Neural progenitor cell (in vitro differentiated cells): ENCODE results near the gene ZFP36. TPM values are rescaled to one million over a fixed set of nuclear protein-coding genes. Genes with fewer than 3 reads are reported as not detected.
A peak's percentile ranks its signal among the peaks of the same experiment; 100 is the strongest.
"Not testable (repeated sequence)": the region's sequence is repeated elsewhere in the genome, so short reads cannot be mapped to it uniquely, and the experiment has no call there.

Experiments
- DNase-seq: peaks from one replicate; pipeline ENCODE4 v3.0.0-alpha.2; 2016; ENCODE audit warnings: low spot score
- H2AFZ ChIP-seq: fragments of 200-600 bp; sonication (generic); replicated peaks from 2 replicates; pipeline ENCODE4 v1.6.1; 2016; ENCODE audit warnings: antibody characterized with exemption
- H3F3A ChIP-seq: fragments of 200-600 bp; sonication (generic); 2 replicates; pipeline ENCODE4 v1.6.1; 2016; ENCODE audit warnings: antibody characterized with exemption, low read depth
- H3K27ac ChIP-seq: fragments of 200-600 bp; sonication (generic); 2 replicates; pipeline ENCODE4 v1.5.1; 2016; ENCODE audit warnings: mild to moderate bottlenecking
- H3K27me3 ChIP-seq: fragments of 200-600 bp; sonication (generic); 2 replicates; pipeline ENCODE4 v1.6.1; 2016; ENCODE audit warnings: mild to moderate bottlenecking, moderate library complexity
- H3K36me3 ChIP-seq: fragments of 200-600 bp; sonication (generic); 2 replicates; pipeline ENCODE4 v1.5.1; 2016
- H3K4me1 ChIP-seq: fragments of 200-600 bp; sonication (generic); 2 replicates; pipeline ENCODE4 v1.6.1; 2016; ENCODE audit warnings: mixed run types
- H3K4me2 ChIP-seq: fragments of 200-600 bp; sonication (generic); 2 replicates; pipeline ENCODE4 v1.6.1; 2016
- H3K4me3 ChIP-seq: fragments of 200-600 bp; sonication (generic); 2 replicates; pipeline ENCODE4 v1.5.1; 2016
- H3K79me2 ChIP-seq: fragments of 200-600 bp; sonication (generic); 2 replicates; pipeline ENCODE4 v1.6.1; 2016; ENCODE audit warnings: low read depth
- H3K9ac ChIP-seq: fragments of 200-600 bp; sonication (generic); 2 replicates; pipeline ENCODE4 v1.6.1; 2016
- H3K9me3 ChIP-seq: fragments of 200-600 bp; sonication (generic); 2 replicates; pipeline ENCODE4 v1.5.1; 2016; ENCODE audit warnings: low read depth
- H4K20me1 ChIP-seq: fragments of 200-600 bp; sonication (generic); 2 replicates; pipeline ENCODE4 v1.6.1; 2016; ENCODE audit warnings: low read depth
- H3K27ac Mint-ChIP-seq: 3 replicates; pipeline ENCODE4 v1.8.0; 2021; ENCODE audit warnings: mixed read lengths
- H3K27me3 Mint-ChIP-seq: 2 replicates; pipeline ENCODE4 v1.8.0; 2022; ENCODE audit warnings: low read depth, mild to moderate bottlenecking, inconsistent platforms, moderate library complexity, mixed read lengths; ENCODE audit not compliant: insufficient read depth
- H3K36me3 Mint-ChIP-seq: 3 replicates; pipeline ENCODE4 v1.8.0; 2021; ENCODE audit warnings: mixed read lengths
- H3K4me1 Mint-ChIP-seq: 3 replicates; pipeline ENCODE4 v1.8.0; 2021; ENCODE audit warnings: mixed read lengths
- H3K4me3 Mint-ChIP-seq: 3 replicates; pipeline ENCODE4 v1.8.0; 2021; ENCODE audit warnings: mild to moderate bottlenecking, moderate library complexity, mixed read lengths
- H3K9me3 Mint-ChIP-seq: 3 replicates; pipeline ENCODE4 v1.8.0; 2020; ENCODE audit warnings: mixed read lengths
- CTCF ChIP-seq: fragments of 200-600 bp; sonication (generic); IDR thresholded peaks from 2 replicates; pipeline ENCODE4 v1.5.1; 2017; ENCODE audit warnings: antibody characterized with exemption, mild to moderate bottlenecking
- EZH2 ChIP-seq: fragments of 200-600 bp; sonication (generic); IDR thresholded peaks from 2 replicates; pipeline ENCODE4 v1.6.1; 2017; ENCODE audit warnings: antibody characterized with exemption, mild to moderate bottlenecking, moderate library complexity
- EZH2phosphoT487 ChIP-seq: fragments of 200-600 bp; sonication (generic); IDR thresholded peaks from 2 replicates; pipeline ENCODE4 v1.6.1; 2017; ENCODE audit warnings: antibody characterized with exemption
- total RNA-seq: library from RNA; depleted of rRNA; stranded (reverse); fragments of >200 nt; gene quantifications from 2 replicates; pipeline ENCODE4 v1.2.3, GENCODE V29; 2015; ENCODE audit warnings: low replicate concordance

Gene ZFP36
- total RNA-seq, 1 donor from 2014 or later: not detected

- no peak overlapping the region for H3K27ac ChIP-seq
- no peak overlapping the region for H3K4me3 Mint-ChIP-seq
- no peak overlapping the region for H3K9ac ChIP-seq
- no peaks in the 10 kb centered on the region for H3F3A ChIP-seq
- H3K9me3 ChIP-seq: no peaks in the 10 kb centered on the region
- no peaks in the 10 kb centered on the region for H3K36me3 ChIP-seq
- peaks cover 22% of the 10 kb centered on the region for H4K20me1 ChIP-seq
- no peaks in the 10 kb centered on the region for H3K4me1 Mint-ChIP-seq
- TF ChIP-seq EZH2 (no peak), CTCF (no peak), EZH2phosphoT487 (no peak)
- H3K27me3 Mint-ChIP-seq: no peaks in the 10 kb centered on the region
- no peaks in the 10 kb centered on the region for H3K4me1 ChIP-seq
- no peaks in the 10 kb centered on the region for H3K79me2 ChIP-seq
- peak overlapping the region; percentile 11 for H3K27ac Mint-ChIP-seq
- H3K27me3 ChIP-seq: no peaks in the 10 kb centered on the region
- DNase-seq: no peak
- H3K4me3 ChIP-seq: no peak overlapping the region
- H2AFZ ChIP-seq: no peak overlapping the region
- no peaks in the 10 kb centered on the region for H3K9me3 Mint-ChIP-seq
- peaks cover 41% of the 10 kb centered on the region for H3K36me3 Mint-ChIP-seq
- H3K4me2 ChIP-seq: no peak overlapping the region
Measured at GRCh38 chr19:39372941-39373340, 33.7 kb upstream of the ZFP36 start.

- TF ChIP-seq EZH2phosphoT487: no peak
- TF ChIP-seq CTCF: no peak
- no peak for TF ChIP-seq EZH2
- Histone ChIP-seq H3K36me3 (no peaks in the 10 kb centered on the region), H2AFZ (no peak overlapping the region), H3K4me1 (no peaks in the 10 kb centered on the region), H3K4me2 (no peak overlapping the region), H3F3A (no peaks in the 10 kb centered on the region), H3K27me3 (no peaks in the 10 kb centered on the region), H3K9me3 (no peaks in the 10 kb centered on the region), H3K79me2 (no peaks in the 10 kb centered on the region), H4K20me1 (peaks cover 26% of the 10 kb centered on the region), H3K27ac (no peak overlapping the region), H3K4me3 (no peak overlapping the region), H3K9ac (no peak overlapping the region)
- H3K4me1 Mint-ChIP-seq: no peaks in the 10 kb centered on the region
- H3K27me3 Mint-ChIP-seq: no peaks in the 10 kb centered on the region
- H3K36me3 Mint-ChIP-seq: peaks cover 42% of the 10 kb centered on the region
- no peak overlapping the region for H3K4me3 Mint-ChIP-seq
- H3K27ac Mint-ChIP-seq: no peak overlapping the region
- H3K9me3 Mint-ChIP-seq: no peaks in the 10 kb centered on the region
- no peak for DNase-seq
Measured at GRCh38 chr19:39375929-39376328, 30.7 kb upstream of the ZFP36 start.

- H3K27me3 Mint-ChIP-seq: no peaks in the 10 kb centered on the region
- Histone ChIP-seq H3K27ac (no peak overlapping the region), H3K4me2 (no peak overlapping the region), H4K20me1 (peaks cover 19% of the 10 kb centered on the region), H3K4me1 (no peaks in the 10 kb centered on the region), H3K79me2 (no peaks in the 10 kb centered on the region), H3K4me3 (no peak overlapping the region), H2AFZ (no peak overlapping the region), H3K27me3 (no peaks in the 10 kb centered on the region), H3K9ac (no peak overlapping the region), H3K36me3 (no peaks in the 10 kb centered on the region), H3K9me3 (no peaks in the 10 kb centered on the region), H3F3A (no peaks in the 10 kb centered on the region)
- H3K4me1 Mint-ChIP-seq: no peaks in the 10 kb centered on the region
- peaks cover 47% of the 10 kb centered on the region for H3K36me3 Mint-ChIP-seq
- H3K9me3 Mint-ChIP-seq: no peaks in the 10 kb centered on the region
- no peak overlapping the region for H3K4me3 Mint-ChIP-seq
- TF ChIP-seq EZH2phosphoT487 (no peak), CTCF (no peak), EZH2 (no peak)
- no peak overlapping the region for H3K27ac Mint-ChIP-seq
- no peak for DNase-seq
Measured at GRCh38 chr19:39377373-39378362, 29.0 kb upstream of the ZFP36 start.

GRCh38 chr19:39379366-39379765 is 27.3 kb upstream of the ZFP36 start:
- H3K4me3 ChIP-seq, H3K4me2 ChIP-seq, H3K9me3 ChIP-seq, DNase-seq, H3K27me3 Mint-ChIP-seq, H3K4me3 Mint-ChIP-seq, H3K9ac ChIP-seq, H3F3A ChIP-seq, H3K27ac ChIP-seq, H3K36me3 ChIP-seq, H3K9me3 Mint-ChIP-seq, H3K79me2 ChIP-seq, H3K27ac Mint-ChIP-seq, H3K4me1 Mint-ChIP-seq, H2AFZ ChIP-seq, H3K27me3 ChIP-seq, H3K4me1 ChIP-seq: not testable (repeated sequence)
- peaks cover 14% of the 10 kb centered on the region for H4K20me1 ChIP-seq
- H3K36me3 Mint-ChIP-seq: peaks cover 44% of the 10 kb centered on the region
